Nasal cavity respiratory epithelium epithelial cell of viscerocranial mucosa (primary cell): ENCODE results near the gene RTN1. TPM values are rescaled to one million over a fixed set of nuclear protein-coding genes. Genes with fewer than 3 reads are reported as not detected.

ENCODE experiments used
- total RNA-seq: library from RNA; depleted of rRNA; stranded (reverse); fragments of >200 nt; gene quantifications from 2 replicates; pipeline ENCODE4 v1.2.3, GENCODE V29; 2014

Gene RTN1, protein sequence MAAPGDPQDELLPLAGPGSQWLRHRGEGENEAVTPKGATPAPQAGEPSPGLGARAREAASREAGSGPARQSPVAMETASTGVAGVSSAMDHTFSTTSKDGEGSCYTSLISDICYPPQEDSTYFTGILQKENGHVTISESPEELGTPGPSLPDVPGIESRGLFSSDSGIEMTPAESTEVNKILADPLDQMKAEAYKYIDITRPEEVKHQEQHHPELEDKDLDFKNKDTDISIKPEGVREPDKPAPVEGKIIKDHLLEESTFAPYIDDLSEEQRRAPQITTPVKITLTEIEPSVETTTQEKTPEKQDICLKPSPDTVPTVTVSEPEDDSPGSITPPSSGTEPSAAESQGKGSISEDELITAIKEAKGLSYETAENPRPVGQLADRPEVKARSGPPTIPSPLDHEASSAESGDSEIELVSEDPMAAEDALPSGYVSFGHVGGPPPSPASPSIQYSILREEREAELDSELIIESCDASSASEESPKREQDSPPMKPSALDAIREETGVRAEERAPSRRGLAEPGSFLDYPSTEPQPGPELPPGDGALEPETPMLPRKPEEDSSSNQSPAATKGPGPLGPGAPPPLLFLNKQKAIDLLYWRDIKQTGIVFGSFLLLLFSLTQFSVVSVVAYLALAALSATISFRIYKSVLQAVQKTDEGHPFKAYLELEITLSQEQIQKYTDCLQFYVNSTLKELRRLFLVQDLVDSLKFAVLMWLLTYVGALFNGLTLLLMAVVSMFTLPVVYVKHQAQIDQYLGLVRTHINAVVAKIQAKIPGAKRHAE
- under 0.01 TPM in 1 of 2 replicates, not detected in the other for total RNA-seq

DNA sequence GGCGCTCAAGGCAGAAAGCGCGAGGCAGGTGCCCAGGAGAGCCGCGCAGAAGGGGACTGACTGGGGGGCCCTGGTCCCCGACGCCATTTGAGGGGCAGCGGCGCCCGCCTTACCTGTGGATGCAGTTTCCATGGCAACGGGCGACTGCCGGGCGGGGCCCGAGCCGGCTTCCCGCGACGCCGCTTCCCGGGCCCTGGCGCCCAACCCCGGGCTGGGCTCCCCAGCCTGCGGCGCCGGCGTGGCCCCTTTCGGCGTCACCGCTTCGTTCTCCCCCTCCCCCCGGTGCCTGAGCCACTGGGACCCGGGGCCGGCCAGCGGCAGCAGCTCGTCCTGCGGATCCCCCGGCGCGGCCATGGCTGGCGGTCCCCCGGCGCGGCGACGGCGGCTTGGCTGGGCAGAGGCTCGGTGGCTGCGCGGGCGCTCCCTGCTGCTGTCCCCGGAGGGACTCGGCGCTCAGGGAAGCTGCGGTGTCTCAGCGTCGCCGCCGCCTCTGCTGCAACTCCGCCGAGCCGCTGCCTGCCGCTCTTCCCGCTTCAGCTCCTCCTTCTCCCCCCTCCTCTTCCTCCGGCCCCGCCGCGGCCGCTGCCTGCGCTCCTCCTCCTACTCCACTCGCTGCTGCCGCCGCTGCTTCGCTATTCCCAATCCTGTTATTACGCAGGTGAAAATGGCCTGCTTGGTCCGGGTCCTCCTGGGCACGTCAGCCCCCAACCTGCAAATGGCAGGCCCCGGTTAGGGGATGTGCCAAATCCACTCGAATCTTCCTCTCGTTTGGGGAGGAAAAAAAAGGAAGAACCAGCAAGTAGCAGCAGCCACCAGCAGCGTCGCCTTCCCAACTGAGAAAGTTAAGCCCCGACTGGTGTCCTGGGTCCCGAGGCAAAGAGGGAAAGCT is at the start of gene RTN1:
TSS of gene RTN1 (minus strand) at position 500 of the 889 bp plus-strand sequence. CDS start at position 354, 146 bp downstream.

DNA sequence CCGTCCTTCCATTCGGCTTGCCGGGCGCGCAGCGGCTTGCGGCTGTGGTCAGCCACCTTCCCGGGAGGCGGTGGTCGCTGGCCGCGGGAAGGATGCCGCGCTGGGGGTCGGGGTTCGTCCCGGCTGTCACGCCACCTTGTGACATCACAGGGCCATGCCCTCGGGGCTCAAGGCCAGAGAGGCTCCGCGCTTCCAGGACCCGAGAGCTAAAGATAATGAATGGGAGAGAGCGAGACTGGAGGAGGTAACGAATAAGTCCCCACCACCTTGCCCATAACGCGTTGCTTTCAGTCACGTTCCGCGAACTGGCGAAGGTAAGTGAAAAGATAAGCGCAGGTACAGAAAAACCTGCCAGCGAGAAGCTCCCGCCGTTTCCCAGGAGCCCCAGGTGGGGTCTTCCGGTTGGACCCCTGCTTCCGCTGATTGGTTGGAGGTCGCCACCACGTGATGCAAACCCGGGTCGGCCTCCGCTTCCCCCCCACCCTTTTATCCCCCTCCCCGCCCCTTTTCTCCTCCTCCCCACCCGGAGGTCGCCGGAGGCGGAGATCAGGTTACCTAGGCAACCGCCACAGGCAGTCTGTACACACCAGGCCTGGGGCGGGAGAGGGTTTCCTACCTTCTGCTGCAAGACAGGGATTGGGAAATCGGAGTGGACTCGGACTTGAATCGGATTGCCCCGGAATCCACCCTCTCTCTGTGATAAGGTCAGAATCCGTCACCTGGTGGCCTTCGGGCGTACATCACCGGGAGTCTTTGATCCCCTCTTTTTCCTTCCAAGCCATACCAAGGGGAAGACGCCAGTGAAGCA is 49.2 kb upstream of the RTN1 start, which contains the start of gene LRRC9:
TSS of gene LRRC9 (plus strand) at position 575 of the 808 bp plus-strand sequence.

DNA sequence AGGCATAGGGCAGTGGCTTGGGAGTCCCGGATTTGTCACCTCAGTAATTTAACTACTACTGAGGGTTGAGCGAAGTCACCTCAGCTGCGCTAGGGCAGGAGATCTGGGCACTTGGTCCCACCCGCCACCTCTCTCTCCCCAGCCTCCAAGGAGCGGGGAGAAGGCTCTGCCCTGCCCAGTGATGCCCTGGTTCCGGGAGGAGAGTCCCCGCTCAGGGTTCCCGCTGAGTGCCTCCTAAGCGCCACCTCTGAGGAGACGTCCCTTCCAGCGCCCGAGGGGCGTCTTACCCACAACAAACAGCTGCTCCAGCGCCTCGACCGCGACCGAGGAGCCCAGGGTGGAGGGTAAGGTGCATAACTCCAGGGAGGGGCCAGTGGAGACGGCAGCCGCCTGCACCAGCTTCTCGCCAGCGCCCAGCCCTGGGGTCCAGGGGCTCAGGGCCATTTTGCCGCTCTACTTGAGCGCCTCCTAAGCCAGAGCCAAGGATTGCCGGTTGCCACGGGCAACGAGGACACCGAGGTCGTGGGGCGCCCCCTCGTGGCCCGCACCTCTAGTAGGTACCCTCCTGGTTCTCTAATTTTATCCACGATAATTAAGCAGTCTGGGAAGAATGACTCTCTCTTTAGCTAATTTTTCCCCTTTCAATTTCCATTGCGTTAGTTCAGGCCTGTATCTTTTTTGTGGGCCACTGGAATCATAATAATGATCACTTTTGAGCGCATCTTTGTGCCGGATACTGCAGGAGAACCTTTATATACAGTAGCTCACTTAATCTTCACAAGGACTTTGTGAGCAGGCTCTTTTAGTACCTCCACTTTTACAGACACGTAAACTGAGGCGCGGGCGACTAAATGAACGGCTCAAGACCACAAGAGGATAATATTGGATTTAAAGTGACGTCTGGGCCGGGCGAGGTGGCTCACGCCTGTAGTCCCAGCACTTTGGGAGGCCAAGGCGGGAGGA is 294.0 kb downstream of the RTN1 start, which contains the start of gene CCDC175:
TSS of gene CCDC175 (minus strand) at position 481 of the 963 bp plus-strand sequence. CDS start at position 444, 37 bp downstream.

Other genes with a start within 250 kb of the RTN1 start
- under 0.01 and 0.07 TPM in 2 replicates for gene LRRC9, start 49.4 kb upstream of the RTN1 start, total RNA-seq
- gene PCNX4, start 221.1 kb upstream of the RTN1 start, total RNA-seq: 38.3 and 65.8 TPM in 2 replicates